OCI-LY3 (cell line): Measurements from ENCODE around the gene AKIRIN1.

Experiments
- CTCF ChIP-seq: fragments of 200-600, 300-600 bp; sonication (generic); IDR thresholded peaks from 2 replicates; pipeline ENCODE4 v1.5.1; 2014; ENCODE audit warnings: antibody characterized with exemption, low read length, low read depth
- EZH2phosphoT487 ChIP-seq: fragments of 200-600 bp; shearing (Covaris generic); IDR thresholded peaks from 2 replicates; pipeline ENCODE4 v1.6.1; 2018; ENCODE audit warnings: antibody characterized with exemption, mixed run types, low read depth

- TF ChIP-seq CTCF (no peak), EZH2phosphoT487 (no peak)
Observed at GRCh38 chr1:39043513-39043912, 52.4 kb downstream of the AKIRIN1 start.
